ENCODE results near the gene CAPN12. TPM values are rescaled to one million over a fixed set of nuclear protein-coding genes. Genes with fewer than 3 reads are reported as not detected.
"Not testable (repeated sequence)": the region's sequence is repeated elsewhere in the genome, so short reads cannot be mapped to it uniquely, and the experiment has no call there.

Gene CAPN12
- total RNA-seq, 1 experiment from 2014 or later: 8.8 TPM

GRCh38 chr19:38790507-38791403 is 46.5 kb upstream of the CAPN12 start:
- H3K4me1 ChIP-seq (ENCODE audit: control insufficient read depth in 1 of 2, insufficient read depth in 2 of 2, low read length in 2 of 2); H3K79me2 ChIP-seq (ENCODE audit: insufficient read depth, low read length); H3K36me3 ChIP-seq (ENCODE audit: control insufficient read depth in 1 of 2, insufficient read depth in 2 of 2, low read length in 2 of 2); intact Hi-C loops (cut with micrococcal nuclease); H3K27ac ChIP-seq (ENCODE audit: low read depth, low read length); H3K9ac ChIP-seq (ENCODE audit: low read length); H3K27me3 ChIP-seq (ENCODE audit: insufficient read depth, low read length); RAD21 ChIA-PET (ENCODE audit: low non-redundant PET in 1 of 2, low total read pairs in 2 of 2, uncharacterized antibody in 2 of 2, unreplicated experiment in 2 of 2); H3K9me2 ChIP-seq (ENCODE audit: insufficient read depth); H2AFZ ChIP-seq (ENCODE audit: low read depth, low read length, poor library complexity, severe bottlenecking); H3K9me3 ChIP-seq (ENCODE audit: control insufficient read depth in 1 of 2, insufficient read depth in 1 of 2, low read depth in 1 of 2, low read length in 2 of 2); CTCF ChIA-PET; H4K20me1 ChIP-seq (ENCODE audit: insufficient read depth); POLR2A ChIA-PET; DNase-seq (ENCODE audit: low read depth, low spot score): not testable (repeated sequence)
- H3K4me3 ChIP-seq (replicated peaks in 1 of 2; ENCODE audit: low read depth in 1 of 2, low read length in 2 of 2): peak overlapping the region; percentile 11 to 28; a peak in 2 of 4 replicates
- 0 out of 2 replicates have a peak overlapping the region, but pooled peaks have one; percentile 23 for H3K4me2 ChIP-seq (ENCODE audit: low read length)
- ATAC-seq: peak; percentile 87
- BruUV-seq (replicated peaks): TSS peak; percentile 82

DNA sequence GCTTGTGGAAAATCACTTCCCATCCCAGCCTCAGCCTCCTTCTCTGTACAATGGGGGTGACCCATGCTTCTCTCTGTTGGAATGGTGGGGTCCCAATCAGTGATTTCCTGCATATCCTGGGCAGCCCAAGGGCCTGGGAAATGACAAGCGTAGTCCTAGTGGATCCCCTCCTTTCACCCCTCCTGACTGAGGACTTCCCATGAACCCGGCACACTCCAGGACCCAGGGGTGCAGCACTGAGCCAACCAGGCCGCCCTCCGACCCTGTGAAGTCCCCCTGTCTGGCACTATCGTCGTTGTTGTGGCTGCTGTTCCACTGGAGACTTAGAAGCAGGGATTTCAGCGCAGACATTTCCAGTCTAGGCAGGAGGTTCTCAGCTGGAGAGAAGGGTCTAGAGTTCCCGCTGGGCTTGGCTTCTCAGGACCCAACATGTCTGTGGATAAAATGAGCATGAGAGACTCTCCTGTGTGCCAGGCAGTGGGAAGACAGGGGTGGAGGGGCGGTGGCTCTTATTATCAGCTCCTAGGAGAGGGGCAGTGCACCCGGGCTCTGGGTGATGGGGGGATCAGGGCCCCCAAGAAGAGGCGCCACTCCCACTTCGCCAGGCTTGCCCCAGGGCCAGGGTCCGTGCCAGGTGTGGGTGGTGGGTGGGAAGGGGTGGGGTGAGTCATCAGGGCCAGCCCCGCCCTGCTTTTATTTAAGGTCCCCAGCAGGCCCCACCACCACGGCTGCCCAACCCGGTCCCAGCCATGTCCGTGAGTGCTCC is 44.4 kb upstream of the CAPN12 start, which contains the start of gene LGALS7B:
Gene LGALS7B, plus strand, starts transcription at position 723 of the 766 bp plus-strand sequence. Its CDS starts 27 bp downstream, at position 750.
- no peak within 1 kb of the TSS for H3K4me3 ChIP-seq (replicated peaks in 1 of 2; ENCODE audit: low read depth in 1 of 2, low read length in 2 of 2)
- no peaks in the 10 kb centered on the region for H3K36me3 ChIP-seq (ENCODE audit: control insufficient read depth in 1 of 2, insufficient read depth in 2 of 2, low read length in 2 of 2)
- no peak within 1 kb of the TSS for H2AFZ ChIP-seq (ENCODE audit: low read depth, low read length, poor library complexity, severe bottlenecking)
- RAD21 ChIA-PET (ENCODE audit: low non-redundant PET in 1 of 2, low total read pairs in 2 of 2, uncharacterized antibody in 2 of 2, unreplicated experiment in 2 of 2): no interaction called here
- H4K20me1 ChIP-seq (ENCODE audit: insufficient read depth): no peaks in the 10 kb centered on the region
- H3K4me2 ChIP-seq (ENCODE audit: low read length): no peak within 1 kb of the TSS
- CTCF ChIA-PET: interaction anchor here (0.8 to 2.5 kb wide), 2 partner anchors 19 kb away, joined by 3 to 10 read pairs; no protein-coding TSS in a partner anchor
- no TSS peak for BruUV-seq (replicated peaks)
- POLR2A ChIA-PET: no interaction called here
- DNase-seq (ENCODE audit: low read depth, low spot score) (no peak), ATAC-seq (no peak)
- H3K4me1 ChIP-seq (ENCODE audit: control insufficient read depth in 1 of 2, insufficient read depth in 2 of 2, low read length in 2 of 2): no peaks in the 10 kb centered on the region; a peak in 1 of 4 replicates
- H3K9me3 ChIP-seq (ENCODE audit: control insufficient read depth in 1 of 2, insufficient read depth in 1 of 2, low read depth in 1 of 2, low read length in 2 of 2): no peaks in the 10 kb centered on the region
- H3K27ac ChIP-seq (ENCODE audit: low read depth, low read length): no peak within 1 kb of the TSS
- H3K9ac ChIP-seq (ENCODE audit: low read length): no peak within 1 kb of the TSS
- intact Hi-C loops (cut with micrococcal nuclease): no loop called here
- no peaks in the 10 kb centered on the region for H3K27me3 ChIP-seq (ENCODE audit: insufficient read depth, low read length)
- no peaks in the 10 kb centered on the region for H3K79me2 ChIP-seq (ENCODE audit: insufficient read depth, low read length)
- H3K9me2 ChIP-seq (ENCODE audit: insufficient read depth): no peaks in the 10 kb centered on the region
- TF ChIP-seq YY1 (IDR thresholded peaks at IDR 0.05; ENCODE audit: extremely low read depth, insufficient replicate concordance, low read depth, low read length): no peak
- no peak for TF ChIP-seq EGR1 (IDR thresholded peaks at IDR 0.05; ENCODE audit: low read depth)
- TF ChIP-seq RAD21 (IDR thresholded peaks at IDR 0.05; ENCODE audit: low read depth): no peak
- TF ChIP-seq, protein P1, sequence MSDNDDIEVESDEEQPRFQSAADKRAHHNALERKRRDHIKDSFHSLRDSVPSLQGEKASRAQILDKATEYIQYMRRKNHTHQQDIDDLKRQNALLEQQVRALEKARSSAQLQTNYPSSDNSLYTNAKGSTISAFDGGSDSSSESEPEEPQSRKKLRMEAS (IDR thresholded peaks at IDR 0.05): no peak
- TF ChIP-seq ELF1 (IDR thresholded peaks at IDR 0.05; ENCODE audit: borderline replicate concordance, low read depth): no peak
- no peak for TF ChIP-seq POLR2AphosphoS5 (IDR thresholded peaks at IDR 0.05; ENCODE audit: low read depth, low read length)
- TF ChIP-seq ZBTB33 (IDR thresholded peaks at IDR 0.05; ENCODE audit: extremely low read depth, insufficient replicate concordance, low read length): no peak
- TF ChIP-seq, protein P2, sequence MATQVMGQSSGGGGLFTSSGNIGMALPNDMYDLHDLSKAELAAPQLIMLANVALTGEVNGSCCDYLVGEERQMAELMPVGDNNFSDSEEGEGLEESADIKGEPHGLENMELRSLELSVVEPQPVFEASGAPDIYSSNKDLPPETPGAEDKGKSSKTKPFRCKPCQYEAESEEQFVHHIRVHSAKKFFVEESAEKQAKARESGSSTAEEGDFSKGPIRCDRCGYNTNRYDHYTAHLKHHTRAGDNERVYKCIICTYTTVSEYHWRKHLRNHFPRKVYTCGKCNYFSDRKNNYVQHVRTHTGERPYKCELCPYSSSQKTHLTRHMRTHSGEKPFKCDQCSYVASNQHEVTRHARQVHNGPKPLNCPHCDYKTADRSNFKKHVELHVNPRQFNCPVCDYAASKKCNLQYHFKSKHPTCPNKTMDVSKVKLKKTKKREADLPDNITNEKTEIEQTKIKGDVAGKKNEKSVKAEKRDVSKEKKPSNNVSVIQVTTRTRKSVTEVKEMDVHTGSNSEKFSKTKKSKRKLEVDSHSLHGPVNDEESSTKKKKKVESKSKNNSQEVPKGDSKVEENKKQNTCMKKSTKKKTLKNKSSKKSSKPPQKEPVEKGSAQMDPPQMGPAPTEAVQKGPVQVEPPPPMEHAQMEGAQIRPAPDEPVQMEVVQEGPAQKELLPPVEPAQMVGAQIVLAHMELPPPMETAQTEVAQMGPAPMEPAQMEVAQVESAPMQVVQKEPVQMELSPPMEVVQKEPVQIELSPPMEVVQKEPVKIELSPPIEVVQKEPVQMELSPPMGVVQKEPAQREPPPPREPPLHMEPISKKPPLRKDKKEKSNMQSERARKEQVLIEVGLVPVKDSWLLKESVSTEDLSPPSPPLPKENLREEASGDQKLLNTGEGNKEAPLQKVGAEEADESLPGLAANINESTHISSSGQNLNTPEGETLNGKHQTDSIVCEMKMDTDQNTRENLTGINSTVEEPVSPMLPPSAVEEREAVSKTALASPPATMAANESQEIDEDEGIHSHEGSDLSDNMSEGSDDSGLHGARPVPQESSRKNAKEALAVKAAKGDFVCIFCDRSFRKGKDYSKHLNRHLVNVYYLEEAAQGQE (IDR thresholded peaks at IDR 0.05; ENCODE audit: low read depth): no peak
